ENCODE measurements around the gene MKRN1.

DNA sequence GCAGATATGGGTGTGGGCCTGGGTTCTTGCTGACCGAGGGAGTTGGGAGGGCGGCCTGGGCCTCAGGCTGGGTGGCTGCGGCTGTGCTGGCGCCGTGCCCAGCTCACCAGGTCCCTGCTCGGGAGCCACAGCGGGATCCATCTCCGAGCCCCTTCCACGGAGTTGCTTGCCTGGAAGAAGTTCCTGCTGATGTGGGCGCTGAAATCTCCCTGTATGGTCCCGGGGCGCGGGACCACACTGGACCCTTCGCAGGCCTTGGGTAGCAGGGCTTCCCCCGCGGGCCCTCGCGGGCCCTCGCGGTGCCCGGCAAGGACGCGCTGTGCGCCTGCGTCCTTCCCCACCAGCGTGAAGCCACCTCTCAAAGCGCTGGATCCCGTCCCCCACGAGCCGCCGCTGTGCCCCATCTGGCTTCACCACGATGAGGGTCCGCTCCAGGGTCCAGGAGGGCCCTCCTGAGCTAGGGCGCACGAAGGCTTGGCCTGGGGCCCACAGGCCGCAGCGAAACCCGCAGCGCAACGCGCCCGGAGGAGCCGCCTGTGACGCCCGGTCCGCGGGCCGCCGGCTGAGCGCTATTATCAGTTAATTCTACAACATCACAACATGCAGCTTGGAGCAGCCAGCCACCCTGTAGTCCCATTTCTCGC is 43.9 kb downstream of the MKRN1 start:
- TF ChIP-seq, protein P1, sequence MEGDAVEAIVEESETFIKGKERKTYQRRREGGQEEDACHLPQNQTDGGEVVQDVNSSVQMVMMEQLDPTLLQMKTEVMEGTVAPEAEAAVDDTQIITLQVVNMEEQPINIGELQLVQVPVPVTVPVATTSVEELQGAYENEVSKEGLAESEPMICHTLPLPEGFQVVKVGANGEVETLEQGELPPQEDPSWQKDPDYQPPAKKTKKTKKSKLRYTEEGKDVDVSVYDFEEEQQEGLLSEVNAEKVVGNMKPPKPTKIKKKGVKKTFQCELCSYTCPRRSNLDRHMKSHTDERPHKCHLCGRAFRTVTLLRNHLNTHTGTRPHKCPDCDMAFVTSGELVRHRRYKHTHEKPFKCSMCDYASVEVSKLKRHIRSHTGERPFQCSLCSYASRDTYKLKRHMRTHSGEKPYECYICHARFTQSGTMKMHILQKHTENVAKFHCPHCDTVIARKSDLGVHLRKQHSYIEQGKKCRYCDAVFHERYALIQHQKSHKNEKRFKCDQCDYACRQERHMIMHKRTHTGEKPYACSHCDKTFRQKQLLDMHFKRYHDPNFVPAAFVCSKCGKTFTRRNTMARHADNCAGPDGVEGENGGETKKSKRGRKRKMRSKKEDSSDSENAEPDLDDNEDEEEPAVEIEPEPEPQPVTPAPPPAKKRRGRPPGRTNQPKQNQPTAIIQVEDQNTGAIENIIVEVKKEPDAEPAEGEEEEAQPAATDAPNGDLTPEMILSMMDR (IDR thresholded peaks at IDR 0.05), result no peak
- TF ChIP-seq ZFX (IDR thresholded peaks at IDR 0.05; ENCODE audit: borderline replicate concordance), result no peak

Measured in 22Rv1 (cell line).